ENCODE measurements around the gene DENND4C.

- TF ChIP-seq, protein P1, sequence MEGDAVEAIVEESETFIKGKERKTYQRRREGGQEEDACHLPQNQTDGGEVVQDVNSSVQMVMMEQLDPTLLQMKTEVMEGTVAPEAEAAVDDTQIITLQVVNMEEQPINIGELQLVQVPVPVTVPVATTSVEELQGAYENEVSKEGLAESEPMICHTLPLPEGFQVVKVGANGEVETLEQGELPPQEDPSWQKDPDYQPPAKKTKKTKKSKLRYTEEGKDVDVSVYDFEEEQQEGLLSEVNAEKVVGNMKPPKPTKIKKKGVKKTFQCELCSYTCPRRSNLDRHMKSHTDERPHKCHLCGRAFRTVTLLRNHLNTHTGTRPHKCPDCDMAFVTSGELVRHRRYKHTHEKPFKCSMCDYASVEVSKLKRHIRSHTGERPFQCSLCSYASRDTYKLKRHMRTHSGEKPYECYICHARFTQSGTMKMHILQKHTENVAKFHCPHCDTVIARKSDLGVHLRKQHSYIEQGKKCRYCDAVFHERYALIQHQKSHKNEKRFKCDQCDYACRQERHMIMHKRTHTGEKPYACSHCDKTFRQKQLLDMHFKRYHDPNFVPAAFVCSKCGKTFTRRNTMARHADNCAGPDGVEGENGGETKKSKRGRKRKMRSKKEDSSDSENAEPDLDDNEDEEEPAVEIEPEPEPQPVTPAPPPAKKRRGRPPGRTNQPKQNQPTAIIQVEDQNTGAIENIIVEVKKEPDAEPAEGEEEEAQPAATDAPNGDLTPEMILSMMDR (conservative IDR thresholded peaks at IDR 0.05), result no peak
- TF ChIP-seq EZH2 (IDR thresholded peaks at IDR 0.05; ENCODE audit: low read depth), result no peak
Observed at GRCh38 chr9:19387317-19387716, 156.8 kb downstream of the DENND4C start.

Data from PC-9 (cell line).